Ascending aorta (tissue), 2 donors: ENCODE measurements around the gene LMBR1. TPM values are rescaled to one million over a fixed set of nuclear protein-coding genes. Genes with fewer than 3 reads are reported as not detected.

ENCODE experiments used
- DNase-seq, 2 donors: peaks; one replicate each; pipeline ENCODE4 v3.0.0-alpha.2; 2019; ENCODE audit warnings: low spot score in 2 of 2
- H3K27ac ChIP-seq, 2 donors: fragments of 200-600 bp; sonication (generic); one replicate each; pipeline ENCODE4 v1.5.1; 2016 to 2017; ENCODE audit warnings: mild to moderate bottlenecking in 1 of 2
- H3K27me3 ChIP-seq: fragments of 200-600 bp; sonication (generic); one replicate; pipeline ENCODE4 v1.5.1; 2017
- H3K36me3 ChIP-seq, 2 donors: fragments of 200-600 bp; sonication (generic); one replicate each; pipeline ENCODE4 v1.5.1; 2016
- H3K4me1 ChIP-seq, 2 donors: fragments of 200-600 bp; sonication (generic); one replicate each; pipeline ENCODE4 v1.5.1; 2016 to 2017; ENCODE audit warnings: mild to moderate bottlenecking in 1 of 2
- H3K4me3 ChIP-seq, 2 donors: fragments of 200-600 bp; sonication (generic); one replicate each; pipeline ENCODE4 v1.5.1; 2016 to 2017; ENCODE audit warnings: mild to moderate bottlenecking in 1 of 2
- H3K9me3 ChIP-seq, 2 donors: fragments of 200-600 bp; sonication (generic); one replicate each; pipeline ENCODE4 v1.5.1; 2016
- intact Hi-C: fragments of 100-400 bp; cut with DNase I; formaldehyde crosslinking; loops from one replicate; pipeline ENCODE4 v1.15.1; 2023
- total RNA-seq: library from RNA; depleted of rRNA; stranded (reverse); fragments of >200 nt; gene quantifications from one replicate; pipeline ENCODE4 v1.1.0, GENCODE V29; 2016
- TF ChIP-seq, protein P1 (sequence below), 3 experiments: fragments of 200-600 bp in 2 of 3; fragments of 450-650 bp in 1 of 3; sonication (generic) in 2 of 3; IDR thresholded peaks; one replicate each; pipeline ENCODE4 v1.5.1; 2016 to 2019; ENCODE audit warnings: antibody characterized with exemption in 3 of 3, mild to moderate bottlenecking in 1 of 3, moderate library complexity in 1 of 3

LMBR1 gene
- total RNA-seq, 1 donor from 2014 or later: 14.8 TPM

DNA sequence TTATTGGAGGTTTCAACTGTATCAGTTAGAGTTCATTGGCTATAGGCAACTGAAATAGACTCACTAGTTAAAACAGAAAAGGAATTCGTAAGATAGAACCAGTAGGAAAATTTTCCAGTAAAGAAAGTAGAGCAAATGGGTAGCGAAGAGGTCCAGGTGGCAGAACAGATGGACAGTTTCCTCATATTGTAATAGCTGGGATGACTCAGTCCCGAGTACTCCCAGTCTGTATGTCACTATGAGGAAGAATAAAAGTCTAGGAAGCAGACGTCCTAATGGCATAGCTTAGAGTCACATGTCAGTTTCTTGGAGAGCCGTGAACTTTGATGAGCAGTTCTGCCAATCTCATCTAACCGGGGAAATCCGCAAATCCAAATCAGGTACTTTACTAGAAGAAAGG, 157.1 kb downstream of the LMBR1 start:
- Histone ChIP-seq H3K4me1 (no peaks in the 10 kb centered on the region), H3K27me3 (no peaks in the 10 kb centered on the region), H3K27ac (no peak overlapping the region), H3K9me3 (peaks cover 8 to 15% of the 10 kb centered on the region in 2 donors), H3K4me3 (no peak overlapping the region), H3K36me3 (peaks cover 0 to 42% of the 10 kb centered on the region in 2 donors)
- TF ChIP-seq, protein P1, sequence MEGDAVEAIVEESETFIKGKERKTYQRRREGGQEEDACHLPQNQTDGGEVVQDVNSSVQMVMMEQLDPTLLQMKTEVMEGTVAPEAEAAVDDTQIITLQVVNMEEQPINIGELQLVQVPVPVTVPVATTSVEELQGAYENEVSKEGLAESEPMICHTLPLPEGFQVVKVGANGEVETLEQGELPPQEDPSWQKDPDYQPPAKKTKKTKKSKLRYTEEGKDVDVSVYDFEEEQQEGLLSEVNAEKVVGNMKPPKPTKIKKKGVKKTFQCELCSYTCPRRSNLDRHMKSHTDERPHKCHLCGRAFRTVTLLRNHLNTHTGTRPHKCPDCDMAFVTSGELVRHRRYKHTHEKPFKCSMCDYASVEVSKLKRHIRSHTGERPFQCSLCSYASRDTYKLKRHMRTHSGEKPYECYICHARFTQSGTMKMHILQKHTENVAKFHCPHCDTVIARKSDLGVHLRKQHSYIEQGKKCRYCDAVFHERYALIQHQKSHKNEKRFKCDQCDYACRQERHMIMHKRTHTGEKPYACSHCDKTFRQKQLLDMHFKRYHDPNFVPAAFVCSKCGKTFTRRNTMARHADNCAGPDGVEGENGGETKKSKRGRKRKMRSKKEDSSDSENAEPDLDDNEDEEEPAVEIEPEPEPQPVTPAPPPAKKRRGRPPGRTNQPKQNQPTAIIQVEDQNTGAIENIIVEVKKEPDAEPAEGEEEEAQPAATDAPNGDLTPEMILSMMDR (IDR thresholded peaks at IDR 0.05): no peak
- intact Hi-C loops: no loop called here
- no peak for DNase-seq

DNA sequence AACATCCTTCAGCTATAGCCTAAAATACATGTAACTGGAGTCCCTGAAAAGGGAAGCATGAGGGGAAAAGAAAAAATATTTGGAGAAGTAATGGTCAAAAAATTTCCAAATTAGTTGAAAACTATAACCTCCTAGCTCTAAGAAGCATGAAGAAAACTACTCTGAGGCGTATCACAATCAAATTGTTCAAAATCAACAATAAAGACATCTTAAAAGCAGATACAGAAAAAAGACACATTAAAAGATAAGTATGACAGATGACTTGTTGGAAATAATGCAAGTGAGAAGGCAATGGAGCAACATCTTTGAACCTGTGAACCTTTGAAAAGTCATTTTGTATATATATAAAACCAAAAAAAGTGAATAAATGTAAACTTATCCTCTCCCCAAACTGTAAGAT, 159.3 kb downstream of the LMBR1 start:
- TF ChIP-seq, protein P1 (IDR thresholded peaks at IDR 0.05): no peak
- no peak for DNase-seq
- intact Hi-C loops: no loop called here
- peaks cover 0 to 42% of the 10 kb centered on the region in 2 donors for H3K36me3 ChIP-seq
- H3K9me3 ChIP-seq: peaks cover 8 to 15% of the 10 kb centered on the region in 2 donors
- H3K4me3 ChIP-seq: no peak overlapping the region
- H3K27ac ChIP-seq: no peak overlapping the region
- H3K4me1 ChIP-seq: no peaks in the 10 kb centered on the region
- no peaks in the 10 kb centered on the region for H3K27me3 ChIP-seq

DNA sequence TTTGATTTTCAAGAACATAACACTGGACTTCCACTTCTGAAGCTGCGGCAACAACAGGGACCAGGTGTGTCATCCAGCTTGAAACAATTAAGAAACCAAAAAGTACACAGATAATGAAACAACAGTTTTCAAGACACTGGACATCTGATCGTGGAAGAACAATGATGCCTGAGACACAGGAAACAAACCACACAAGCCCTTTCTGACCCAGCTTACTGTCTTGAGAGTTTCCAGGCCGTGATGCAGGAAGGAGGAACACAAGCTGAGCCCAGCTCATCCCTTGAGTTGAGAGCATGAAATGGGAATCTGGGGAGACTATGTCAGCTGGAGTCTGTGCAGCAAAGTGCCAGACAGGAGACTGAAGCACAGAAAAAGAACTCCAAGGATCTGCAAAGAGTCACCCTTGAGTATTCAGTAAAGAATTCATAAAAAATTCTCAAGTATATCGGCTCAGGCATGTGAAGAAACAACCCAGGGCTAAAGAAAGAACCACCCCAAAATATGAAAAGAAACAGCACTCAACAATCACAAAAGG, 160.8 kb downstream of the LMBR1 start:
- intact Hi-C loops: no loop called here
- TF ChIP-seq, protein P1 (IDR thresholded peaks at IDR 0.05): no peak
- no peak overlapping the region for H3K4me3 ChIP-seq
- no peak for DNase-seq
- no peak overlapping the region for H3K27ac ChIP-seq
- H3K36me3 ChIP-seq: peaks cover 0 to 42% of the 10 kb centered on the region in 2 donors
- no peaks in the 10 kb centered on the region for H3K4me1 ChIP-seq
- H3K27me3 ChIP-seq: no peaks in the 10 kb centered on the region
- H3K9me3 ChIP-seq: peaks cover 8 to 15% of the 10 kb centered on the region in 2 donors

DNA sequence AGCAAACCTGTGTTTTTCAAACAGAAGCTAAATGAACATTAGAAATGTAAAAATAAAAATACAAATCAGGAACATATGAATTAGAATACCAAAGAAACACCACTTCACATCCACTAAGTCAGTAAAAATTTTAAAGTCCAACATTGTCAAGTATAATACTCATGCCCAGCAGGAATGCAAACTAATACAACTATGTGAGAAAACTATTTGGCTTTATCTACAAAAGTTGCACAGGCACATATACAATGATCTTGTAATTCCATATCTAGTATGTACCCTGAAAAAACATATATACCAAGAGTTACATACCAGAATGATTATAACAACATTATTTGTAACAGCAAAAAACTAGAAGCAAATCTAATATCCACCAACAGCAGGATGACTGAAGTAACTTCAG, 161.3 kb downstream of the LMBR1 start:
- peaks cover 0 to 39% of the 10 kb centered on the region in 2 donors for H3K36me3 ChIP-seq
- peaks cover 8 to 15% of the 10 kb centered on the region in 2 donors for H3K9me3 ChIP-seq
- DNase-seq: no peak
- no peak overlapping the region for H3K4me3 ChIP-seq
- TF ChIP-seq, protein P1 (IDR thresholded peaks at IDR 0.05): no peak
- no peaks in the 10 kb centered on the region for H3K27me3 ChIP-seq
- intact Hi-C loops: no loop called here
- no peak overlapping the region for H3K27ac ChIP-seq
- no peaks in the 10 kb centered on the region for H3K4me1 ChIP-seq

DNA sequence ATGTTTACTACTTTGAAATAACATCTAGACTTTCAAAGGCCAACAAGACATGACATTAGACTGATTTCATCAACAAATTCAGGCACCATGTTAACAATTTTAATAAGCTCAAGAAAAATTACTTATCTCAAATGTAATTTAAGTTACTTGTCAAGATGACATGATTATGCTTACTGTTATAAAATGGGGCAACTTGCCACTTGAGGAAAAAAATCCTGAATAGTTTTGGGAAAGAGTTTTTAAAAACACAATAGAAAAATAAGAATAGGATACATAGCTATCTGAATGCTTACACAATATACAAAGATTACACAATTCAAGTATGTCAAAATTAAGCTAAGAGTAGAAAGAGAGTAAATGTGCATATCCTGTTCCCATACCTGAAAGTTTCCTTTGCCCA, 167.0 kb downstream of the LMBR1 start:
- Histone ChIP-seq H3K4me3 (no peak overlapping the region), H3K4me1 (no peaks in the 10 kb centered on the region), H3K27ac (no peak overlapping the region), H3K9me3 (no peaks in the 10 kb centered on the region), H3K36me3 (no peaks in the 10 kb centered on the region), H3K27me3 (no peaks in the 10 kb centered on the region)
- DNase-seq: no peak
- intact Hi-C loops: no loop called here
- TF ChIP-seq, protein P1 (IDR thresholded peaks at IDR 0.05): no peak

DNA sequence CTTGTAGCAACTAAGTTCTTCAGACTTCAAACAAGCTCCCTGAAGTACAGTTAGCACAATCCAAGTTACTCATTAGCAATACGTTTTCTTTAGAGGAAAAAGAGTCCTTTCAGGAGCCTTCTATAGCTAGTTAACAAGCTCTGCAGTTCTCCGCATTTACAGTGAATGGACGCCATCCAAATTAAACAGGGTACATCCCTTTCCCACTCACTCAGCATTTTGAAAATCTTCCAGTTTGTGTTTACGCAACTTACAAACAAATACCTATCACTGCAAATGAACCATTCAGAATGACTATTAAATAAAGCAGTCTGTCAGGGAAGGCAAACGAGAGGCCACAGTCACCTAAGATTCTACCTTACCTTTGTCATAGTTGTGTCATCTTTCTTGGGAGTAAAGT, 167.9 kb downstream of the LMBR1 start:
- no peak for DNase-seq
- no peaks in the 10 kb centered on the region for H3K36me3 ChIP-seq
- intact Hi-C loops: no loop called here
- no peaks in the 10 kb centered on the region for H3K27me3 ChIP-seq
- H3K9me3 ChIP-seq: no peaks in the 10 kb centered on the region
- no peaks in the 10 kb centered on the region for H3K4me1 ChIP-seq
- H3K27ac ChIP-seq: no peak overlapping the region
- no peak overlapping the region for H3K4me3 ChIP-seq
- TF ChIP-seq, protein P1 (IDR thresholded peaks at IDR 0.05): no peak
